IPS-NIHi7 (cell line): ENCODE data around the gene BCL2L11.

Source experiments
- DNase-seq: peaks from one replicate; pipeline ENCODE4 v3.0.0; 2012; ENCODE audit warnings: mixed read lengths; ENCODE audit errors: extremely low spot score

BCL2L11 gene

GRCh38 chr2:111168528-111169239, 48.0 kb downstream of the BCL2L11 start:
- DNase-seq, result no peak

- no peak for DNase-seq
Measured at GRCh38 chr2:111169268-111169667, 48.6 kb downstream of the BCL2L11 start.

- DNase-seq, result no peak
Measured at GRCh38 chr2:111169924-111170323, 49.2 kb downstream of the BCL2L11 start.

GRCh38 chr2:111171337-111171930, 50.7 kb downstream of the BCL2L11 start:
- DNase-seq, result no peak

- no peak for DNase-seq
Measured at GRCh38 chr2:111172666-111173065, 52.0 kb downstream of the BCL2L11 start.

- no peak for DNase-seq
Measured at GRCh38 chr2:111173338-111173737, 52.6 kb downstream of the BCL2L11 start.

- no peak for DNase-seq
Measured at GRCh38 chr2:111173856-111174255, 53.1 kb downstream of the BCL2L11 start.

GRCh38 chr2:111175615-111176014, 54.9 kb downstream of the BCL2L11 start:
- no peak for DNase-seq

- DNase-seq, result no peak
Measured at GRCh38 chr2:111176388-111176787, 55.7 kb downstream of the BCL2L11 start.

- DNase-seq, result no peak
Measured at GRCh38 chr2:111176867-111177266, 56.2 kb downstream of the BCL2L11 start.

GRCh38 chr2:111178296-111178695, 57.6 kb downstream of the BCL2L11 start:
- DNase-seq, result no peak

- no peak for DNase-seq
Measured at GRCh38 chr2:111178730-111179405, 58.2 kb downstream of the BCL2L11 start.

GRCh38 chr2:111182121-111182520, 61.4 kb downstream of the BCL2L11 start:
- no peak for DNase-seq

GRCh38 chr2:111182740-111183139, 62.0 kb downstream of the BCL2L11 start:
- DNase-seq, result no peak

- DNase-seq, result no peak
Measured at GRCh38 chr2:111184725-111185310, 64.1 kb downstream of the BCL2L11 start.

GRCh38 chr2:111185361-111186022, 64.8 kb downstream of the BCL2L11 start:
- no peak for DNase-seq

- no peak for DNase-seq
Measured at GRCh38 chr2:111186121-111186715, 65.5 kb downstream of the BCL2L11 start.

GRCh38 chr2:111186933-111187332, 66.2 kb downstream of the BCL2L11 start:
- no peak for DNase-seq

GRCh38 chr2:111188681-111189080, 68.0 kb downstream of the BCL2L11 start:
- DNase-seq, result no peak

- DNase-seq, result no peak
Measured at GRCh38 chr2:111189106-111189505, 68.4 kb downstream of the BCL2L11 start.

- no peak for DNase-seq
Measured at GRCh38 chr2:111190816-111191540, 70.3 kb downstream of the BCL2L11 start.
